Left lung (tissue), 10 donors: Measurements from ENCODE around the gene NME5. TPM values are rescaled to one million over a fixed set of nuclear protein-coding genes. Genes with fewer than 3 reads are reported as not detected.

Source experiments
- ATAC-seq: fragments of 200-7000 bp; cut with Tn5 transposase; one replicate; pipeline ENCODE4 v1.9.1; 2020; ENCODE audit warnings: moderate library complexity
- DNase-seq, 4 donors: peaks; one replicate each; pipeline ENCODE4 v3.0.0-alpha.2; 2013 to 2020
- H3K27ac ChIP-seq, 2 donors: fragments of 200-600 bp; sonication (generic) in 1 of 2; one replicate each; pipeline versions ENCODE4 v1.5.0 to v1.8.0; 2020 to 2021
- H3K27me3 ChIP-seq, 2 donors: fragments of 200-600 bp; sonication (generic) in 1 of 2; one replicate each; pipeline versions ENCODE4 v1.5.0 to v1.8.0; 2020 to 2021
- H3K36me3 ChIP-seq, 2 donors: fragments of 200-600 bp; sonication (generic) in 1 of 2; one replicate each; pipeline versions ENCODE4 v1.5.0 to v1.8.0; 2020 to 2021
- H3K4me1 ChIP-seq, 2 donors: fragments of 200-600 bp; one replicate each; pipeline ENCODE4 v1.8.0; 2021
- H3K4me3 ChIP-seq, 2 donors: fragments of 200-600 bp; sonication (generic) in 1 of 2; one replicate each; pipeline versions ENCODE4 v1.5.0 to v1.8.0; 2020 to 2021; ENCODE audit warnings: mild to moderate bottlenecking in 1 of 2
- H3K9me3 ChIP-seq, 2 donors: fragments of 200-600 bp; sonication (generic) in 1 of 2; one replicate each; pipeline versions ENCODE4 v1.5.0 to v1.8.0; 2020 to 2021
- intact Hi-C, 2 donors: fragments of 100-400 bp; cut with DNase I; formaldehyde crosslinking; loops; one replicate each; pipeline versions ENCODE4 v1.11.2 to v1.14.2; 2022
- polyA plus RNA-seq, 6 donors: library from polyadenylated mRNA; unstranded; fragments of 120-200 nt; gene quantifications; one replicate each; pipeline ENCODE4 v1.2.1, GENCODE V29; 2013; ENCODE audit not compliant: insufficient read length in 6 of 6
- total RNA-seq, 2 donors: library from RNA; stranded (reverse); fragmentation: NEBNext Ultra II Directional; extraction: Animal tissue kit (Norgen Biotek cat#: 25700); gene quantifications; one replicate each; pipeline ENCODE4 v1.2.1, GENCODE V29; 2021
- TF ChIP-seq, protein P1 (sequence below), 2 donors: fragments of 200-600 bp; sonication (generic) in 1 of 2; IDR thresholded peaks; one replicate each; pipeline versions ENCODE4 v1.5.0 to v1.8.0; 2021; ENCODE audit warnings: antibody characterized with exemption in 2 of 2
- donor health status: DM: no; HTN: yes; CAD: no.
- donor health status: DM: no; HTN: no; CAD: no.

NME5 gene
- total and polyA plus RNA-seq, 8 donors, result 5.9 to 13.0 (median 10.3) TPM

DNA sequence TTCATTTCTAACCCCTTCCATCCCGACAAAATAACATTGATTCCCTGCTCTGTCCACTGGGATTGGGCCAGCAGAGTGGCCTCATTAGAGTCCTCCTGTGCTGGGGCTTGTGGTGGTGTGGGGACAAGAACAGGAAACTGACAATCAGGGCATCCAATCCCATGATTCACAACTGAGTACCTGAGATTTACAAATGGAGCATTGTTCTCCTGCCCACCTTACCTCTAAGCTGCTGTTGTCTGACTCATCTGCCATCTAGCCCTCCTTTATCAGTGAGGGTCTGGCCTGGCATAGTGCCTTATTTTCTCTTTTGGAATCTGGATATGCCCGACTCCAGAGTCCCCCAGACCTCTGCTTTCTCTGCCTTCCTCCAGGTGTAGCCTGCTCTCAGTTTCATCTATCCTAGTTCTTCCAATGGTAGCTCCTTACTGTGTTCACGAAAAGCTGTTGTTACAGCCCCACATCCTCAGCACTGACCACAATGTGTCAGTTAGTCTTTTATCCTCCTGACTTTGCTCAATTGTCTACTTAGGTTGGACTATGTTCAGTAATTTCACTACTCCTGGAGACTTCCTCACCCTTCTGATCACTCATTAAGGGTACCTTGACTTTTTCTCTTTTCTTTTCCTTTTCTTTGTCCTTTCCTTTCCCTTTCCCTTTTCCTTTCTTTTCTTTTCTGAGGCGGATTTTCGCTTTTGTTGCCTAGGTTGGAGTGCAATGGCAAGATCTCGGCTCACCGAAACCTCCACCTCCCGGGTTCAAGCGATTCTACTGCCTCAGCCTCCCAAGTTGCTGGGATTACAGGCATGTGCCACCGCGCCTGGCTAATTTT lies 42.0 kb downstream of the NME5 start:
- H3K27me3 ChIP-seq, result peaks cover 0 to 34% of the 10 kb centered on the region in 2 donors
- ATAC-seq, result no peak
- H3K4me1 ChIP-seq, result peaks cover 0 to 4% of the 10 kb centered on the region in 2 donors
- intact Hi-C loops, result no loop called here
- no peaks in the 10 kb centered on the region for H3K9me3 ChIP-seq
- TF ChIP-seq, protein P1, sequence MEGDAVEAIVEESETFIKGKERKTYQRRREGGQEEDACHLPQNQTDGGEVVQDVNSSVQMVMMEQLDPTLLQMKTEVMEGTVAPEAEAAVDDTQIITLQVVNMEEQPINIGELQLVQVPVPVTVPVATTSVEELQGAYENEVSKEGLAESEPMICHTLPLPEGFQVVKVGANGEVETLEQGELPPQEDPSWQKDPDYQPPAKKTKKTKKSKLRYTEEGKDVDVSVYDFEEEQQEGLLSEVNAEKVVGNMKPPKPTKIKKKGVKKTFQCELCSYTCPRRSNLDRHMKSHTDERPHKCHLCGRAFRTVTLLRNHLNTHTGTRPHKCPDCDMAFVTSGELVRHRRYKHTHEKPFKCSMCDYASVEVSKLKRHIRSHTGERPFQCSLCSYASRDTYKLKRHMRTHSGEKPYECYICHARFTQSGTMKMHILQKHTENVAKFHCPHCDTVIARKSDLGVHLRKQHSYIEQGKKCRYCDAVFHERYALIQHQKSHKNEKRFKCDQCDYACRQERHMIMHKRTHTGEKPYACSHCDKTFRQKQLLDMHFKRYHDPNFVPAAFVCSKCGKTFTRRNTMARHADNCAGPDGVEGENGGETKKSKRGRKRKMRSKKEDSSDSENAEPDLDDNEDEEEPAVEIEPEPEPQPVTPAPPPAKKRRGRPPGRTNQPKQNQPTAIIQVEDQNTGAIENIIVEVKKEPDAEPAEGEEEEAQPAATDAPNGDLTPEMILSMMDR (IDR thresholded peaks at IDR 0.05), result no peak
- no peaks in the 10 kb centered on the region for H3K36me3 ChIP-seq
- no peak for DNase-seq
- no peak overlapping the region for H3K4me3 ChIP-seq
- H3K27ac ChIP-seq, result no peak overlapping the region

DNA sequence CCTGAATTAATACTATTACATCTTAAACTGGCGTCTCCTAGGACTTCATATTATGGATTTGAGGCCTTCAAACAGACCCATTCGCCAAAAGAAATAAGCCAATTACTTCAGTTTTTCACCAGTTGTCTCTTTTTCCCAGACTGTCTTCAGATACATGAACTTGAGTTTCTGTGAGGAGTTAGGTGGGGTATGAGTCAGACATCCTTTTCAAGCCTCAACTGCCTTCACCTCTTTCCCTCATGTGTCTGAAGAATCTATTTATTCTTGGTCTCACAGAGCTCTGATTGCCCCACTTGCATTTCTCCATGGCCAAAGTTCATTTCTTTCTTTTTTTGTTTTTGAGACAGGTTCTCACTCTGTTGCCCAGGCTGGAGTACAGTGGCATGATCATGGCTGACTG lies 42.9 kb downstream of the NME5 start:
- DNase-seq, result no peak
- Histone ChIP-seq H3K4me3 (no peak overlapping the region), H3K27me3 (peaks cover 0 to 29% of the 10 kb centered on the region in 2 donors), H3K36me3 (no peaks in the 10 kb centered on the region), H3K27ac (no peak overlapping the region), H3K4me1 (peaks cover 0 to 4% of the 10 kb centered on the region in 2 donors), H3K9me3 (no peaks in the 10 kb centered on the region)
- TF ChIP-seq, protein P1 (IDR thresholded peaks at IDR 0.05), result no peak
- intact Hi-C loops, result no loop called here
- no peak for ATAC-seq

DNA sequence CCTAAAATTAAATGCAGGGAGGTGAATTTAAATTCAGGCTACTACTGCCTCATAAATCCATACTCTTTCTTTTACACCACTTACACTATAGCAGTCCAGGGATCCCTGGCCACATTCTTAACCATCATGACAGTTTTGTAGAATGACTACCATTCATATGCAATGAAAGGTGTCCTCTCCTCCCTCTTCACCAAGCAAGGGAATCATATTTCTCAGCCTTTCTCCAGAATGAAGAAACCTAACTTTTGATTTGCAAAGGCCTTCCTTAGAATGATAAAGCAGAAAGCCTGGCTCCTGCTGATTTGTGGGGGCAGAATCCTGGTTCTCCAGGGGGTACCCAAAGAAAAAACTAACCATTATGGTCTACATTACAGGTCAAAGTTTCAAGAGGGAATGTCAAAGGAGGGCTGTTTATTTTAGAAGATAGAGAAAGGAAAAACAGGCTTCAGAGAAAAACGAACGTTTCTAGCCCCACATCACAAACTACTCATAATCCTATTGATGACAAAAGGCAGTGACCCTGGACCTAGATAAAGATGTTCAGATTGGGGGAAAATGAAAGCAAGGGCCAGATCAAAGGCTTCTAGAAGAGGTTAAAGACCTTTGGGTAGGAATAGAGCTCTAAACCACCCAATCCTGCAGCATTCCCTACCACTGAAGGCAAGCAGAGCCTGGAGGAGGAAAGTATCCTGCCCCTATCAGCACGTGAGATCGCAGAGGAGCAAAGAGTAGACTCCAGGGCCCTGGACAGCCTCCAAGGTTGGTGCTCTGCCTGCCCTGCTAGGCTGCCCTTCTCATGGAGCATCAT lies 43.9 kb downstream of the NME5 start:
- H3K27ac ChIP-seq, result no peak overlapping the region
- TF ChIP-seq, protein P1 (IDR thresholded peaks at IDR 0.05), result no peak
- intact Hi-C loops, result no loop called here
- ATAC-seq (no peak), DNase-seq (no peak)
- H3K9me3 ChIP-seq, result no peaks in the 10 kb centered on the region
- H3K36me3 ChIP-seq, result no peaks in the 10 kb centered on the region
- H3K4me3 ChIP-seq, result no peak overlapping the region
- peaks cover 0 to 32% of the 10 kb centered on the region in 2 donors for H3K27me3 ChIP-seq
- H3K4me1 ChIP-seq, result peaks cover 0 to 4% of the 10 kb centered on the region in 2 donors

DNA sequence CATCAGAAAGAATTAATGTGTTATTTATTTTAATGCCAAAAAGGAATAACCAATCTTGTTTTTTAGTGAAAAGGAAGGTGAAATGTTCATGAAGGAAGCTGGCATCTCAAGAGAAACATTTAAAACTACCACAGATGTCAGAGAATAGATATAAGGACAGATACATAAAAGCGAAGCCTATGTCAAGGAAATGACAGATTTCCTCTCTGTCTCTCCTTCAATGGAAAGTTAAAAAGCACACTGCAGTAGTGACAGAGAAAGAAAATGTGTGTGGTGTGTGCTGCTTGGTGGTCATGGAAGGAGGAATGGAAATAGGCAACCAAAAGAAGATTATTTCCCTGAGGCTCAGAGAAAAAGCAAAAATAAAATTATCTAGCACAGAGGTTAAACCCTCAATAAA lies 46.2 kb downstream of the NME5 start:
- intact Hi-C loops, result no loop called here
- H3K36me3 ChIP-seq, result no peaks in the 10 kb centered on the region
- H3K4me3 ChIP-seq, result no peak overlapping the region
- DNase-seq (no peak), ATAC-seq (no peak)
- H3K9me3 ChIP-seq, result no peaks in the 10 kb centered on the region
- H3K27me3 ChIP-seq, result peaks cover 0 to 11% of the 10 kb centered on the region in 2 donors
- TF ChIP-seq, protein P1 (IDR thresholded peaks at IDR 0.05), result no peak
- H3K27ac ChIP-seq, result no peak overlapping the region
- H3K4me1 ChIP-seq, result peaks cover 0 to 4% of the 10 kb centered on the region in 2 donors

DNA sequence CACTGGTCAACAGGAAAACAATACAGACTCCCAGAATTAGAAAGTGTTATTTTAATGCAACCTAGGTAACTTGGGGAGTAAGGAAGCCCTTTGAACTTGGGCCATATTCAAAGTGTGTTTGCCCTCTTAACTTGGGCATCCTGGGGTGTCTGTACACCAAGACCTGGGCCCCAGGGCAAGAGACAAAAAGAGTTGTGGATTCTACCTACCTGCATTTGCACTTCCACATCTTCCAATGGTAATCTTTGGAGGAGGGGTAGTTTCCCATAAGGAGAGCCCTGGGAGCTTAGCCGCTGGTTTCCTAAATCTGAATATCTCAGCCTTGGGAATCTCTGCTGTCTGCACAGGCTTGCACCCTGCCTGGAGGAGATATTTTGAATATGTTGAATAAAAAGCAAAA lies 46.9 kb downstream of the NME5 start:
- Histone ChIP-seq H3K4me1 (peaks cover 0 to 4% of the 10 kb centered on the region in 2 donors), H3K4me3 (no peak overlapping the region), H3K36me3 (no peaks in the 10 kb centered on the region), H3K27me3 (peaks cover 0 to 5% of the 10 kb centered on the region in 2 donors), H3K27ac (no peak overlapping the region), H3K9me3 (no peaks in the 10 kb centered on the region)
- ATAC-seq, result no peak
- TF ChIP-seq, protein P1 (IDR thresholded peaks at IDR 0.05), result no peak
- intact Hi-C loops, result no loop called here
- no peak for DNase-seq
